GM15510 (cell line): ENCODE measurements around the gene SMKR1.

Experiments used
- POLR2A ChIP-seq: IDR thresholded peaks from 3 replicates; pipeline ENCODE4 v1.6.1; 2011; ENCODE audit warnings: borderline replicate concordance; ENCODE audit not compliant: insufficient read length; ENCODE audit errors: extremely low read depth

Gene SMKR1

DNA sequence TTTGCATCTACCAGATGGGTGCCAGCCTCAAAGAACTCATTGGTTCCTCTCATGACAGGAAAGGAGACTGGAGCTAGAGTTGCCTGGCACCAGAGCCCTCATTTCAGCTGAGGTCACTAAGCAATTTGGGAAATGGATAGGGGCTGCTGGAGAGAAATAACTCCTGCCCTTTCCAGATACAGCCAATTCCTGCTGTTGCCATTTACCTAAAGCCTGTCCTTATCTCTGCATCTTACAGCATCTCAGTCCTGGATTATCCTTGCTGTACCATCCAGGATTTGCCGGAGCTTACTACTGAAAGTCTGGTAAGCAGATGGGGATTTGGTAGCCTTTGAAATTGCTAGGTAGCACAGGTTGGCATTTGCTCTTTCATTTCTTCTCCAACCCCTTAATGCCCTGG is 31.9 kb upstream of the SMKR1 start:
- no peak for TF ChIP-seq POLR2A

DNA sequence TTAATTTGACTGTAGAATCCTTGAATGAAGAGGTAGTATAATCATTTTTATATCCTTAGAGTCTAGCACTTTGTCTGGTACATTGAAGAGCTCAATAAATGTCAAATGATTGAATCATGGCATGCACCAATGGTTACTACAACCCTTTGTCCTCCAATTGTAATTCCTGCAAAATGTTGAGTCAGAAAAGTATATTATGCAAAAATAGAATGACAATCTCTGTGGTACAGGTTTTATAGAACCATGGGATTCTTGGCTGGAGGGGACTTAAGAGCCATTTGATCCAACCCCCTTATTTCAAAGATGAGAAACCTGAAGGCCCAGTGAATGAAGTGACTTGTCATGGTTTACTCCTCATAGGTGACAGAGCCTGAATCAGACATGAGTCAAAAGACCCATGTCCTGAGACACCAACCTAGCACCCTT is 30.9 kb upstream of the SMKR1 start:
- TF ChIP-seq POLR2A = no peak

DNA sequence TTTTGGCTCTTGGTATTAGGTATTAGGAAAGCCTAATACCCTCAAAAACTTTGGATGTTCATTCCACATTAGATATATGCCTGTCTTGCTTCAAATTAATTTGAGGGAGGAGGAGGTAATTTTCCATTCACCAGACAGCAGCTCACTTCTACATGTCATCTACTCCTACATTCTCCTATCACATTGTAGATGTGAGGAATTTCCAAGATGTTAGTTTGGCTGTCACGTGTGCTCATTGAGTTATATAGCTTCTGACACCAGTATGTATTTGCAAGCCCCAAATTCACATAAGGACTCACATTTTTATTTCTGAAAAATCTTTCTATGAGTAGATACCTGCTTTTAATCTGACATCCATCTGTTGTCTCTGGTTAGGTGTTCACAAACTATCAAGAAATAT is 22.5 kb upstream of the SMKR1 start:
- no peak for TF ChIP-seq POLR2A

DNA sequence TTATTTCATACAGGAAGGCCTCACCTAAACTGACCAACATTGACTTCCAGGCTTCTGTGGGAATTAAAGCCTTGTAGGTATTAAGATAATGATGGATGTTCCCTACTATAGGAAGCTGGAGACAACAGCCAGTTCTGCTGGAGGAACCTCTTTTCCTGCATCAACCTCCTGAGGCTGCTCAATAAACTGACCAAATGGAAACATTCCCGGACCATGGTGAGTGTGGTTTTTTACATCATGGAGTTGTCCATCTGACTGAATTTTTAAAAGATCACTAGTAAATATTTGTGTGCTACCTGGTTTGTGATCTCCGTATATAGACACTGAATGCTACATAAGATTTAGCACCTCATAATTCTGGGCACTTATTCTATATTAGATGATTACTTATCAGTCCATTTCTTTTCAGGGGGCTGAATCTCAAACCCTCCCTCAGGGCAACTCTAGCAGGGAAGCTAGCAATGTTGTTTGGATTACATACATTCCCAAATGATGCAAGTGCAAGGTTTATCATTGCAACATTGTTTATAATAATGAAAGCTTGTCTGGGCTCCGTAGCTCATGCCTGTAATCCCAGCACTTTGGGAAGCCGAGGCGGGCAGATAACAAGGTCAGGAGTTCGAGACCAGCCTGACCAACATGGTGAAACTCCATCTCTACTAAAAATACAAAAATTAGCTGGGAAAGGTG is 21.5 kb upstream of the SMKR1 start:
- TF ChIP-seq POLR2A = no peak

DNA sequence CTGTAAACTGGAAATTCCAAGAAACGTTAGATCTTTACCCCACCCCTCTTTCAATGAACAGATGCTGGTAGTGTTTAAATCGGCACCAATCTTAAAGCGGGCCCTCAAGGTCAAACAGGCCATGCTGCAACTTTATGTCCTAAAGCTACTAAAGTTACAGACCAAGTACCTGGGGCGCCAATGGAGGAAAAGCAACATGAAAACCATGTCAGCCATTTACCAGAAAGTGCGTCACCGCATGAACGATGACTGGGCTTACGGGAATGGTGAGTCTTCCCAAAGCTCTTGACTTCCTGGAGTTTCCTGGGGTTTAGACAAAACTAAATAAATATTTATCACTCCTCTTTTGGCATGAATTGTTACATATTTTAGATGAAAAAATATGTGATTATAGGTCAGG is 19.6 kb upstream of the SMKR1 start:
- TF ChIP-seq POLR2A = no peak

DNA sequence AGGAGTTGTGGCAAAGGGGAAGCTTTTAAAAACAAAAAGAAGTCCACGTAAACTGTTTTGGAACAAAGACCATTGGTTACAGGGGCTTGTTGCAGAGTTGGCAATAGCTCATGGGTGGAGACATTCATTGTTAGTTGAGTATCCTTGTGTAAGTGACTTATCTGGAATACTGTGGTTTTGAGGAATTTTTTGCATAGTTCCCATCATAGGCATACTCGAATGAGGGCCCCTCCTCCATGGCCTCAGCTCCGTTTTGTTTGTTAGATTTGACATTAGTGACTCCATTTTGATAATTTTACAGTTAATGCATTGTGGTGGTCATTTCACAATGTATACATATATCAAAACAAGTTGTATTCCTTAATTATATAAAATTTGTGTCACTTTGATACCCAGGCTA is 12.8 kb upstream of the SMKR1 start:
- TF ChIP-seq POLR2A = no peak

DNA sequence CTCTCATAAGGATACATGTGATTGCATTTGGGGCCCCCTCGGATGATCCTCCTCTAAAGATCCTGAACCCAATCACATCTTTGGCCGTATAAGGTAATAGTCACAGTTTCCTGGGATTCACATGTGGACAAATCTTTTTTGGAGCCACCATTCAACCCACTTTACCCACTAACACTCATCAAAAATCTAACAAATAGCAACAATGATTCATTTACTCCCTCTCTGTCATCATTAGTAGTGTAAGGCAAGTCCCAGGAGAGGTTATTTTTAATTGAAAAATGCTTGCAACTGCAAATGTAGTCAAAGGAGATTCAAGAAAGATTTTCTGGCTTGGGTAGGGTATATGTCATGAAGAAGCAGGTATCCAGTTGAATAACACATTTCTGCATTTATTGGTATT is 9.9 kb upstream of the SMKR1 start:
- TF ChIP-seq POLR2A = no peak

DNA sequence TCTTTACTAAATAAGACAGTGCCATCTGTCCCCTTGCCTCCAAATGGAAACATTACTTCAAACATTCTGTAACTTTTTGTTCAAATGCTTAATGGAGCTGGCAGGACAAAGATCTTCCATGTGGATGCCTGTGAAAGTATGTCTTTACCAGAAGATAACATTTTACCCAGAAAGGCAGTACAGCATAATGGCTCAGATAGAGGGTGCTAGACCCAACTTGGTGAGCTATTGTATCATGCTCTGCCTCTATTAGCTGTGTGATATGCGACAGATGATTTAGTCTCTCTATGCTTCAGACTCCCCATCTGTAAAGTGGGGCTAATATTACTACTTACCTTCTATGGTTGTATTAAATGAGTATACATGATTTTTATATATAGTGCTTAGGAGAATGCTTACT is 8.8 kb upstream of the SMKR1 start:
- no peak for TF ChIP-seq POLR2A

DNA sequence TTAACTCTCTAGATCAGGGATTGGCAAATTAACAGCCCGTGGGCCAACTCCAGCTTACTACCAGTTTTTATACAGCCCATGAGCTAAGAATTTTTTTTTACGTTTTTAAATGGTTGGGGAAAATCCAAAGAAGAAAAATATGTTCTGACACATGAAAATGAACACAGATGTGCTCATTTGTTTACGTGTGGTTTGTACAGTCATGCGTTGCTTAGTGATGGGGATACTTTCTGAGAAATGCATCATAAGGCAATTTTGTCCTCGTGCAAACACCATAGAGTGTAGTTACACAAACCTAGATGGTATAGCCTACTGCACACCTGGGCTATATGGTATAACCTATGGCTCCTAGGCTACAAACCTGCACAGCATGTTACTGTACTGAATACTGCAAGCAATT is 8.3 kb upstream of the SMKR1 start:
- TF ChIP-seq POLR2A = no peak

DNA sequence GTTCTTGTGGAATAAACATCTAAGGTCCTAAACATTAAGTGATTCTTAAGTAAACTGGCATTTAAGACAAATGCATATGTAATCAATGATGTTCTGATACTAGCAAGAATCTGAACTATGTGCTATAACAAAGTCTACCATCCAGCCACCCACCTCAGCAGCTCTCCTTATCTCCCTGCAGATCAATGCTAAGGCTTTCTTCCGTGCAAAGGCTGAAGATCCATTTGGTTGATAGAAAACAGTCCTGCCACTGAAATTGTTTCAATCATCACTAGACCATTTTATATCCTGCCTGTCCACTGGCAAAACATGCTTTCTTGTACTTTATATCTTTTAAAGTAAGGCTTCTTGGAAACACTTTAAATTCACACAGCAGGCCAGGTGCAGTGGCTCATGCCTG is 6.3 kb upstream of the SMKR1 start:
- no peak for TF ChIP-seq POLR2A

DNA sequence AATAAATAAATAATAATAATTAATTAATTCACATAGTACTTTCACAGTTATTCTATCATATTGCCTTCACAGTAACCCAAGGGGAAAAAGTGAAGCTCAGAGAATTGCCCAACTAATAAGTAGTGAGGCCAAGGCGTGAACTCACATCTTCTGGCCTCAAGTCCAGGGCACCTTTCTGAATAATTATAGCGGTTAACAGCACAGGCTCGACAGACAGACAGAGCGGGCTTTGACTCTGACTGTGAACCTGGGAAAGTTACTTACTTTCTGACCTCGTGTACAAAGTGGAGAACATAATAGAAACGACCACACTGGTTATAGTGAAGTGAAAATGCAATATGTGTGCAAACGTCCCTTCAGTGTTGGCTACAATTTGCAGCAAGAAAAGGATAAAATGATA is 5.7 kb upstream of the SMKR1 start:
- no peak for TF ChIP-seq POLR2A

DNA sequence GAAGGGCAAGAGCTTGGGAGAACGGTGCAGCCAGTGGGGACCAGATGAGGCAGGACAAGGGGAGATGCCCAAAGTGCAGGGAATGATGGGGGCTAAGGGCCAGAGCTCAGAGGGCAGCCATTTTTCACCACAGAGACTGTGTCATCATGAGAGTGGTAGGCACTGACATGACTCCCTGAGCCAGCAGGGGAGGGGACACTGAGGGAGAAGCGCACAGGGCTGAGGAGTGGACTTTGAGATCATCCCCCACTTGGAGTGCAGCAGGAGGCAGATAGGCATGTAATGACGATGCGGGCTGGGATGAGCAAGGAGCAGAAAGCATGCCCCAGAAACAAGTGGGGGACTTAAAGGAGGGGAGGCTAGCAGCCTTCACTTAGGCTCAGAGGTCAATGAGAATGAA is 5.2 kb upstream of the SMKR1 start:
- no peak for TF ChIP-seq POLR2A

DNA sequence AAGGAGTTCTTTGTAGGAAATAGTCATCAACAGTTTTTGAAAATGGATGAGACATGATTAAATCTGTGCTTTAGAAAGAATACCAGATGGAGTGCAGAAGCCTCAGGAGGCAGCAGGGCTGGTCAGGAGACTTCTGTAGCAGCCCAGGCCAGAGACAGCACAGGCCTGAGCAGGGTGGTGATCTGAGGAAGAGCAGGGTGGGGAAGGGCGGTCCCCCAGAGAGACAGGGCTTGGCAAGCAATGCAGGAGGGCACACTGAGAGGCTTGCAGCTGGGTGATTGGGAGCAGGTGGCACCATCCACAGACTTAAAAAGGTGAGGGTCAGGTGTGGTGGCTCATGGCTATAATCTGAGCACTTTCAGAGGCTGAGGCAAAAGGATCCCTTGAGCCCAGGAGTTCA is 4.3 kb upstream of the SMKR1 start:
- no peak for TF ChIP-seq POLR2A

DNA sequence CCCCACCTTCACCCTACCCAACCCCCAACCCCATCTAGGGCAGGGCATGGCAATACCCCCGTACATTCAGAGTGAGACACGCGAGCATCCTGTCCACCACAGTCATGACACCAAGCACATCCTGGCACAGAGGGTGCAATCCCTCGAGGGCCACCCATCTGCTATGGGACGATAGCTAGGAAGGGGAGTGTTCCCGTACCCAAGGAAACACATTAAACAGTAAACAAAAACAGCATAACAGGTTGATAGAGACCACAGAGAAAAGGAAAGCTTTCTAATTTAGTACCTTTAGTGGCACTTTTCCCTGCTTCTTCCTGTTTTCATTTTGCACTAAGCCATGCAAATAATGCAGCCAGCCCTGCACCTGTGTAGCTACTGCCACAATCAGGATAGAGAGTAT is 2.3 kb upstream of the SMKR1 start:
- TF ChIP-seq POLR2A = no peak

DNA sequence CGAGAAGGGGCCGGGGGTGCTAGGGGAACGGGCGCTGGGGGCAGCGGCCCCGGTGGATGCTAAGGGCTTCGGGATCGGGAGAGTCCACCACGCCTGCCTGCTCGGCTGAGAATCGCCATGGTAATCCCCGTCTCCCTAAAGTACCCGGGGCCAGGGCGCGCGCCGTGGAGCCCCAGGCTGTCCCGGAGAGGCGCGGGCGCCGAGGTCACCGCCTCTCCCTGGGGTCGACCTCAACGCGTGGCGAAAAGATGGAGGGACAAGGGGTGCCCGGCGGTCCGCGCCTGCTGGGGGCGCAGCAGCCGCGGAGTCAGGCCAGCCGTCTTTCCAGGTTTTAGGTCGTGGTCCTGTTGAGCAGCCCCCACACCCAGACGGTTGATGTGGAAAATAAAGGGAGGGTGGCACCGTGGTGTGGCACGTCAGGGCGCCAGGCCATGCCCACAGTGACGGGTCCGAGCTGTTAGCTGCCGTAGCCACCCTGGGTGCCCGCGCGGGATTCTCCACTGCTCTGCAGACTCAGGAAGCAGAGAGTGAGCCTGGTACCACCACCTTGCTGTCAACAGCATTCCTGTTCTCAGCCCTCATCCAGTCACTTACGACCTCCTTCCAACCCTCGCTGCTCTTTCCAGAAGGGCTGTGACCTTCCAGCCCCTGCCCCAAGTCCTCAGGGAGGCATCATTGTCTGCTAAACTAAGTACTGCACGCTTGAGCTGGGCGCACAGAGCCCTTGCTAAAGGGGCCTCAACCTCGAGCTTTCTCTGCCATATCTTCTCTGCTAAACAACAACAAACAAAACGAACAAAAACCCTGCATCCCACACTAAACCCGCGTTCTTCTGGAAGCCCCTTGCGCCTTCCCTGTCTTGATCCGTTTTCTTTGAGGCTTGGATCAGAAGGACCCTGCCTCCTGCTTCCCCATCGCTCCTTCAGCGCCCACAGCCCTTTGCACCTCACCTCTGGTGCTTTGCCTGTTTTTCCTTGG is 666 bp downstream of the SMKR1 start:
- no peak for TF ChIP-seq POLR2A

DNA sequence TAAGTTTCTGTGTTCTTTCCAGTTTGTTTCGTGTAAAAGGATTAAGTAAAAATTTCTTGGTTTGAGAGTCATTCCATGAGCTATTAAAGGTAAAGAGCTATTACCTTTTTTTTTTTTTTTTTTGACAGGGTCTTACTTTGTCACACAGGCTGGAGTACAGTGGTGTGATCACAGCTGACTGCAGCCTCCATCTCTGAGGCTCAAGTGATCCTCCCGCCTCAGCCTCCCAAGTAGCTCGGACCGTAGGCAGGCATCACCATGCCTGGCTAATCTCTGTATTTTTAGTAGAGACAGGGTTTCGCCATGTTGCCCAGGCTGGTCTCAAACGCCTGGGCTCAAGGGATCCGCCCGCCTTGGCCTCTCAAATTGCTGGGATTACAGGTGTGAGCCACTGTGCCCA is 1.4 kb downstream of the SMKR1 start:
- no peak for TF ChIP-seq POLR2A
